Measurements from ENCODE around the gene CLCA2.

GRCh38 chr1:86421601-86422280 lies 2.2 kb upstream of the CLCA2 start:
- no peak for TF ChIP-seq EZH2 (IDR thresholded peaks at IDR 0.05; ENCODE audit: low read length, missing control alignments)
- TF ChIP-seq, protein P1, sequence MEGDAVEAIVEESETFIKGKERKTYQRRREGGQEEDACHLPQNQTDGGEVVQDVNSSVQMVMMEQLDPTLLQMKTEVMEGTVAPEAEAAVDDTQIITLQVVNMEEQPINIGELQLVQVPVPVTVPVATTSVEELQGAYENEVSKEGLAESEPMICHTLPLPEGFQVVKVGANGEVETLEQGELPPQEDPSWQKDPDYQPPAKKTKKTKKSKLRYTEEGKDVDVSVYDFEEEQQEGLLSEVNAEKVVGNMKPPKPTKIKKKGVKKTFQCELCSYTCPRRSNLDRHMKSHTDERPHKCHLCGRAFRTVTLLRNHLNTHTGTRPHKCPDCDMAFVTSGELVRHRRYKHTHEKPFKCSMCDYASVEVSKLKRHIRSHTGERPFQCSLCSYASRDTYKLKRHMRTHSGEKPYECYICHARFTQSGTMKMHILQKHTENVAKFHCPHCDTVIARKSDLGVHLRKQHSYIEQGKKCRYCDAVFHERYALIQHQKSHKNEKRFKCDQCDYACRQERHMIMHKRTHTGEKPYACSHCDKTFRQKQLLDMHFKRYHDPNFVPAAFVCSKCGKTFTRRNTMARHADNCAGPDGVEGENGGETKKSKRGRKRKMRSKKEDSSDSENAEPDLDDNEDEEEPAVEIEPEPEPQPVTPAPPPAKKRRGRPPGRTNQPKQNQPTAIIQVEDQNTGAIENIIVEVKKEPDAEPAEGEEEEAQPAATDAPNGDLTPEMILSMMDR (conservative IDR thresholded peaks at IDR 0.05 in 1 of 2, IDR thresholded peaks at IDR 0.05 in 1 of 2; ENCODE audit: low read depth in 1 of 2, low read length in 2 of 2) = no peak
